ENCODE measurements around the gene SLC6A17. TPM values are rescaled to one million over a fixed set of nuclear protein-coding genes. Genes with fewer than 3 reads are reported as not detected.

The SLC6A17 gene
- polyA plus RNA-seq, 3 donors = not detected

DNA sequence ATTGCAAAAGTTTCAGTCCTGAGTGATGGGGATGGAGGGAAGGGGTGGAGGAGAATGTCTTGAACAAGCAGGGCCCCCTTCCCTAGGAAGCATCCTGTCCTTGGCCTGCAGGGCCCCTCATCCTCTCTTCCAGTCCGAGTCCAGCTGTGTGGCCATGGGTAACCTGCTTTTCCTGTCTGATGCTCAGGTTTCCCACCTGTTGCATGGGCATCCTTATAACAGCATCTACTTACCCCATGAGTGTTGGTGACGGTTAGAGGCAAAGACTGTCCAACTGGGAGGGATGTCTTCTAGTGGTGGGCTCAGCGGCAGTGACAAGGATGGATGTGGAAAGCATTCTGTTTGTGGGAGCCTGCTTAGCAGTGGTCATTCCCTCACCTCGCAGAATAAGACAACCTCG is 36.1 kb upstream of the SLC6A17 start:
- no peaks in the 10 kb centered on the region for H3K9me3 ChIP-seq (replicated peaks in 1 of 2; ENCODE audit: control insufficient read depth in 1 of 2, insufficient read depth in 1 of 2, low read length in 2 of 2)
- no peaks in the 10 kb centered on the region for H3K79me2 ChIP-seq (ENCODE audit: insufficient read depth, low read length)
- TF ChIP-seq, protein P1, sequence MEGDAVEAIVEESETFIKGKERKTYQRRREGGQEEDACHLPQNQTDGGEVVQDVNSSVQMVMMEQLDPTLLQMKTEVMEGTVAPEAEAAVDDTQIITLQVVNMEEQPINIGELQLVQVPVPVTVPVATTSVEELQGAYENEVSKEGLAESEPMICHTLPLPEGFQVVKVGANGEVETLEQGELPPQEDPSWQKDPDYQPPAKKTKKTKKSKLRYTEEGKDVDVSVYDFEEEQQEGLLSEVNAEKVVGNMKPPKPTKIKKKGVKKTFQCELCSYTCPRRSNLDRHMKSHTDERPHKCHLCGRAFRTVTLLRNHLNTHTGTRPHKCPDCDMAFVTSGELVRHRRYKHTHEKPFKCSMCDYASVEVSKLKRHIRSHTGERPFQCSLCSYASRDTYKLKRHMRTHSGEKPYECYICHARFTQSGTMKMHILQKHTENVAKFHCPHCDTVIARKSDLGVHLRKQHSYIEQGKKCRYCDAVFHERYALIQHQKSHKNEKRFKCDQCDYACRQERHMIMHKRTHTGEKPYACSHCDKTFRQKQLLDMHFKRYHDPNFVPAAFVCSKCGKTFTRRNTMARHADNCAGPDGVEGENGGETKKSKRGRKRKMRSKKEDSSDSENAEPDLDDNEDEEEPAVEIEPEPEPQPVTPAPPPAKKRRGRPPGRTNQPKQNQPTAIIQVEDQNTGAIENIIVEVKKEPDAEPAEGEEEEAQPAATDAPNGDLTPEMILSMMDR (IDR thresholded peaks at IDR 0.05) = no peak
- Mint-ChIP-seq H3K27me3 (ENCODE audit: low read depth in 3 of 3) (peaks cover 24 to 31% (median 27%) of the 10 kb centered on the region in 3 donors), H3K36me3 (no peaks in the 10 kb centered on the region), H3K9me3 (peaks cover 0 to 3% (median 0%) of the 10 kb centered on the region in 7 donors), H3K4me3 (no peak overlapping the region), H3K27ac (no peak overlapping the region), H3K4me1 (no peaks in the 10 kb centered on the region)
- H3K27ac ChIP-seq (ENCODE audit: low read depth in 1 of 2, low read length in 2 of 2) = no peak overlapping the region
- 100% methylated on average over 1 of the region's 5 CpGs for WGBS (ENCODE audit: insufficient coverage)
- H3K9ac ChIP-seq (ENCODE audit: insufficient read depth, low read length, poor library complexity, severe bottlenecking) = no peak overlapping the region
- intact Hi-C loops (cut with micrococcal nuclease) = no loop called here
- no peaks in the 10 kb centered on the region for H3K36me3 ChIP-seq (replicated peaks in 1 of 2; ENCODE audit: control insufficient read depth in 1 of 2, insufficient read depth in 2 of 2, low read length in 2 of 2)
- H3K4me1 ChIP-seq (ENCODE audit: control insufficient read depth in 1 of 2, insufficient read depth in 2 of 2, low read length in 2 of 2) = no peaks in the 10 kb centered on the region
- H2AFZ ChIP-seq (ENCODE audit: insufficient read depth, low read depth, low read length, poor library complexity, severe bottlenecking) = no peak overlapping the region
- H3K4me2 ChIP-seq (replicated peaks; ENCODE audit: extremely low read depth, low read length, poor library complexity, severe bottlenecking) = no peak overlapping the region
- H3K27me3 ChIP-seq (ENCODE audit: control insufficient read depth in 2 of 2, insufficient read depth in 2 of 2, low read length in 2 of 2) = peaks cover 0 to 7% of the 10 kb centered on the region in 2 donors
- H3K4me3 ChIP-seq (replicated peaks in 1 of 3; ENCODE audit: low read depth in 2 of 3, low read length in 3 of 3) = no peak overlapping the region
- no peak for DNase-seq
- H4K20me1 ChIP-seq (ENCODE audit: insufficient read depth, low read length) = no peaks in the 10 kb centered on the region

DNA sequence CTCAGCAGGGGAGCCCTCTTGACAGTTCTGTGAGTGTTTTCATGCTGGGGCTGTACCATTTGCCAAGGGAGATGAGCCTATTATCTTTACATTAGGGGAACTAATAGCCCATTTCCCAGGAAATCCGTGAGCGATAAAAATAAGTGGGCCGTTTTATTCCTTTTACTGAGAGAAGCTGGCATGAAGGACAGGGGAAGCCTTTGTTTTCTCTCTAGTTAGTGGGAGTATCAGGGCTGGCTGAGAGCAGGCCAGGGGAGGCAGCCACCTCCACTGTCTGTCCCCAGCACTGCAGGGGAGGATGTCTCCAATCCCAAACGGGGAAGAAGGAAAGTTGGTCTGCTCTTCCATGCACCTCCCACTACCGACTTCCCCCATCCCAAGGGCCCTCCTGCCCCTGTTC is 35.5 kb upstream of the SLC6A17 start:
- H3K79me2 ChIP-seq (ENCODE audit: insufficient read depth, low read length) = no peaks in the 10 kb centered on the region
- H3K9ac ChIP-seq (ENCODE audit: insufficient read depth, low read length, poor library complexity, severe bottlenecking) = no peak overlapping the region
- Mint-ChIP-seq H3K36me3 (no peaks in the 10 kb centered on the region), H3K4me1 (no peaks in the 10 kb centered on the region), H3K27ac (no peak overlapping the region), H3K9me3 (peaks cover 0 to 3% (median 0%) of the 10 kb centered on the region in 7 donors), H3K4me3 (no peak overlapping the region), H3K27me3 (ENCODE audit: low read depth in 3 of 3) (peaks cover 19 to 28% (median 24%) of the 10 kb centered on the region in 3 donors)
- H3K9me3 ChIP-seq (replicated peaks in 1 of 2; ENCODE audit: control insufficient read depth in 1 of 2, insufficient read depth in 1 of 2, low read length in 2 of 2) = no peaks in the 10 kb centered on the region
- no peak overlapping the region for H3K4me3 ChIP-seq (replicated peaks in 1 of 3; ENCODE audit: low read depth in 2 of 3, low read length in 3 of 3)
- H3K4me2 ChIP-seq (replicated peaks; ENCODE audit: extremely low read depth, low read length, poor library complexity, severe bottlenecking) = no peak overlapping the region
- H3K4me1 ChIP-seq (ENCODE audit: control insufficient read depth in 1 of 2, insufficient read depth in 2 of 2, low read length in 2 of 2) = no peaks in the 10 kb centered on the region
- no peaks in the 10 kb centered on the region for H3K36me3 ChIP-seq (replicated peaks in 1 of 2; ENCODE audit: control insufficient read depth in 1 of 2, insufficient read depth in 2 of 2, low read length in 2 of 2)
- no peak for DNase-seq
- no peak overlapping the region for H3K27ac ChIP-seq (ENCODE audit: low read depth in 1 of 2, low read length in 2 of 2)
- TF ChIP-seq, protein P1 (IDR thresholded peaks at IDR 0.05) = no peak
- H4K20me1 ChIP-seq (ENCODE audit: insufficient read depth, low read length) = no peaks in the 10 kb centered on the region
- WGBS (ENCODE audit: insufficient coverage) = 93% methylated on average over 3 of the region's 5 CpGs
- intact Hi-C loops (cut with micrococcal nuclease) = no loop called here
- H2AFZ ChIP-seq (ENCODE audit: insufficient read depth, low read depth, low read length, poor library complexity, severe bottlenecking) = no peak overlapping the region
- H3K27me3 ChIP-seq (ENCODE audit: control insufficient read depth in 2 of 2, insufficient read depth in 2 of 2, low read length in 2 of 2) = peaks cover 0 to 7% of the 10 kb centered on the region in 2 donors
